Common myeloid progenitor, CD34-positive (primary cell): ENCODE measurements around the gene CYP3A4.
"Not testable (repeated sequence)": the region's sequence is repeated elsewhere in the genome, so short reads cannot be mapped to it uniquely, and the experiment has no call there.

Source experiments
- CTCF ChIA-PET: fragments of 350-600 bp; sonication (Branson Sonifier 250); formaldehyde crosslinking; loops from one replicate; lab custom pipeline; 2021; ENCODE audit warnings: antibody characterized with exemption; lab: Charles Lee
- POLR2A ChIA-PET: fragments of 350-600 bp; sonication (Branson Sonifier 250); formaldehyde crosslinking; loops from one replicate; lab custom pipeline; 2021; ENCODE audit warnings: antibody characterized with exemption; lab: Charles Lee
- DNase-seq, 3 donors: peaks; one replicate each; pipeline versions ENCODE4 v3.0.0 to v3.0.0-alpha.2; 2013
- H3K27ac ChIP-seq, 2 experiments: 1 replicate in 1 of 2; 2 replicates in 1 of 2; pipeline ENCODE4 v1.7.0; 2013; ENCODE audit warnings: inconsistent platforms in 2 of 2, low read length in 2 of 2, mild to moderate bottlenecking in 2 of 2, low read depth in 1 of 2, moderate library complexity in 1 of 2; ENCODE audit not compliant: severe bottlenecking in 2 of 2, insufficient read depth in 1 of 2, poor library complexity in 1 of 2
- H3K27me3 ChIP-seq, 5 experiments: replicated peaks in 2 of 5; 1 replicate in 3 of 5; 2 replicates in 2 of 5; pipeline versions ENCODE4 v1.6.1 to v1.7.0; 2013; ENCODE audit warnings: low read length in 4 of 5, mild to moderate bottlenecking in 2 of 5, moderate library complexity in 2 of 5, inconsistent platforms in 1 of 5; ENCODE audit not compliant: insufficient read depth in 5 of 5, control insufficient read depth in 4 of 5
- H3K36me3 ChIP-seq, 4 experiments: 1 replicate in 2 of 4; 2 replicates in 2 of 4; pipeline versions ENCODE4 v1.6.1 to v1.7.0; 2013; ENCODE audit warnings: low read length in 3 of 4, control low read depth in 1 of 4, mild to moderate bottlenecking in 1 of 4; ENCODE audit not compliant: control insufficient read depth in 4 of 4, insufficient read depth in 4 of 4
- H3K4me1 ChIP-seq, 4 experiments: 1 replicate in 3 of 4; 2 replicates in 1 of 4; pipeline versions ENCODE4 v1.6.1 to v1.7.1; 2013; ENCODE audit warnings: low read length in 3 of 4, mild to moderate bottlenecking in 3 of 4, control low read depth in 1 of 4, inconsistent platforms in 1 of 4, moderate library complexity in 1 of 4; ENCODE audit not compliant: control insufficient read depth in 4 of 4, insufficient read depth in 4 of 4; ENCODE audit errors: control extremely low read depth in 1 of 4
- H3K4me3 ChIP-seq, 7 experiments: 1 replicate in 4 of 7; 2 replicates in 3 of 7; pipeline versions ENCODE4 v1.5.1 to v1.7.0; 2013; ENCODE audit warnings: mild to moderate bottlenecking in 7 of 7, low read length in 6 of 7, moderate library complexity in 6 of 7, inconsistent platforms in 2 of 7, low read depth in 2 of 7, control low read depth in 1 of 7; ENCODE audit not compliant: insufficient read depth in 4 of 7, control insufficient read depth in 1 of 7; ENCODE audit errors: extremely low read depth in 1 of 7
- H3K9me3 ChIP-seq, 5 experiments: 1 replicate in 4 of 5; 2 replicates in 1 of 5; pipeline versions ENCODE4 v1.6.1 to v1.7.1; 2013; ENCODE audit warnings: low read length in 4 of 5, mild to moderate bottlenecking in 2 of 5, inconsistent platforms in 1 of 5, low read depth in 1 of 5, moderate library complexity in 1 of 5; ENCODE audit not compliant: control insufficient read depth in 4 of 5, insufficient read depth in 2 of 5; ENCODE audit errors: control extremely low read depth in 1 of 5
- WGBS: methylation state at CpG from one replicate; pipeline ENCODE4 v1.1.5; 2013; ENCODE audit not compliant: insufficient coverage; 5-methylcytosine and 5-hydroxymethylcytosine counted together

The CYP3A4 gene

DNA sequence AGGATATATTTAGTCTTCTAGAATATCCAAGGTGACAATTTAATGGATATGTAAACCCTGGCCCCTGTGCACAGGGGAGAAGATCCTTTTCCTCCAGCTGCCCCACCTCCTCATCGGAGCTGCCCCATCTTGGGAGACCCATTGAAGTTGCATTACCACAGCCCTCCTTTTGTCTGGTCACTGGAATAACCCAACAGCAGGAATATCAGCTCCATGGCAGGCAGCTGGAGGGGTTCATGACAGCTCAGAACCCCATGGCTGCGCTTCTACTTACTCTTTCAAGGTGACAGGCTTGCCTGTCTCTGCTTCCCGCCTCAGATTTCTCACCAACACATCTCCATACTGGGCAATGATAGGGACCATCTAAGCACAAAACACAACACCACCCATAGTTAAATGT, 14.5 kb downstream of the CYP3A4 start:
- H3K4me1 ChIP-seq, DNase-seq, H3K9me3 ChIP-seq, H3K27me3 ChIP-seq, CTCF ChIA-PET, H3K4me3 ChIP-seq, H3K36me3 ChIP-seq, POLR2A ChIA-PET, H3K27ac ChIP-seq: not testable (repeated sequence)
- no CpG with 5 or more reads among the region's 3 CpGs for WGBS

DNA sequence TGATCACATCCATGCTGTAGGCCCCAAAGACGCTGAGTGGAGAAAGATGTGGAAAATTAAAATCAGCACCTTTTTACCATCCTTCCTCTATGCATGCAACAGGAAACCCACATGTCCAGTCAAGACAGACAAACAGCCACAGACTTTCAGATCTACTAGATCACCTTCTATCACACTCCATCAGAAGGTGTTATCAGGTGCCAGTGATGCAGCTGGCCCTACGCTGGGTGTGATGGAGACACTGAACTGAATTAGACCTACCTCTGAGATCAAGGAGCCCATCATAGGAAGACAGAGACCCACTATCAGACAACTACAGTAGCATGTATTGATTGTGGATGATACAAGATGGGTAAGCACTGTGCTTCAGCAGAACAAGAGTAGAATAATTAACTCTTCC, 15.5 kb downstream of the CYP3A4 start:
- ChIA-PET CTCF (no interaction called here), POLR2A (no interaction called here)
- Histone ChIP-seq H3K27ac (no peak overlapping the region), H3K4me3 (no peak overlapping the region), H3K27me3 (peaks cover 0 to 4% (median 2%) of the 10 kb centered on the region in 5 experiments), H3K4me1 (no peaks in the 10 kb centered on the region), H3K36me3 (no peaks in the 10 kb centered on the region), H3K9me3 (no peaks in the 10 kb centered on the region)
- no peak for DNase-seq
- WGBS, result no CpG with 5 or more reads among the region's 2 CpGs

DNA sequence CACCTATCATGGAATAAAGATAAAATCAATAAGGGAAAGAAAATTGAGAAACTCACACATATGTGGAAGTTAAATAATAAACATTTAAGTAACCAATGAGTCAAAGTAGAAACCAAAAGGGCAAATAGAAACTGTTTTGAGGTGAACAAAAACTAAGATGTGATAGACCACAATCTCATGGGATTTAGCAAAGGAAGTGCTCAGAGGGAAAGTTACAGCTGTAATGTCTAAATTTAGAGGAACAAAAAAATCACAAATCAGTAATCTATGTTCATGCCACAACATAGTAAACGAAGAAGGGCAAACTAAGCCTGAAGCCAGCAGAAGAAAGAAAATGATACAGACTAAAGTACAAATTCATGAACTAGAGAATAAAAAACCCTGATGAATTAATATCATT, 16.3 kb downstream of the CYP3A4 start:
- H3K9me3 ChIP-seq, result no peaks in the 10 kb centered on the region
- no peaks in the 10 kb centered on the region for H3K4me1 ChIP-seq
- POLR2A ChIA-PET, result no interaction called here
- no CpG with 5 or more reads among the region's 1 CpG for WGBS
- H3K27me3 ChIP-seq, result peaks cover 0 to 6% (median 2%) of the 10 kb centered on the region in 5 experiments
- H3K4me3 ChIP-seq, result no peak overlapping the region
- no peaks in the 10 kb centered on the region for H3K36me3 ChIP-seq
- CTCF ChIA-PET, result no interaction called here
- peak in 1 of 3 donors; percentile 1 for DNase-seq
- H3K27ac ChIP-seq, result no peak overlapping the region

DNA sequence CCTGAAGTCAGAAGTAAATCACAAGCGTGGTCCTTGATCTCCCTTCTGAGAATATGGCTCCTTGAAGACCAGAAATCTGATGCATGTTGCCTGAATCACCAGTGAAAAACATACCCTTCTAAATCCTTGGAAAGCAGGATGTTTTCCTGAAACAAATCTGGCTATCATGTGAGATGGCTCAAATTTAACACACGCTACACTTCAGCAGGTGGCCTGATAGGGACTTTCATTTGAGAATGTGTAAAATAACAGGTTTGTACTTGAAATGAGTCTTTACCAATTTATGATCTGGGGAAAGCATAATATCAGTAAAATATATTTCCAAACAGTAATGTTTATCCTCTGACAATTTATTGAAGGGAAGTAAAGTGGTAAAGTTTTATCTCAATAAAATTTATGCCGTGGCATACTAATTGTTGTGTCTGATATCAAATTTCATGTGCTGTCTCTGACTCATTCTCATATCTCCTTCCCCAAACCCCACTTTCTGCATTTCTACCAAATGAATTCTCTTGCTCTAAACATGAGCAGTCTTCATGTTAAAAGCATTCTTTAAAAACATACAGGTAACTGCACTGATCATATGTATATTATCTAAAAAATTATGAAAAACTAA, 17.4 kb downstream of the CYP3A4 start:
- no peak overlapping the region for H3K27ac ChIP-seq
- no peak for DNase-seq
- H3K27me3 ChIP-seq, result peaks cover 0 to 6% (median 0%) of the 10 kb centered on the region in 5 experiments
- ChIA-PET POLR2A (no interaction called here), CTCF (no interaction called here)
- no peak overlapping the region for H3K4me3 ChIP-seq
- H3K4me1 ChIP-seq, result no peaks in the 10 kb centered on the region
- H3K36me3 ChIP-seq, result no peaks in the 10 kb centered on the region
- 100% methylated on average over 1 of the region's 3 CpGs for WGBS
- no peaks in the 10 kb centered on the region for H3K9me3 ChIP-seq

DNA sequence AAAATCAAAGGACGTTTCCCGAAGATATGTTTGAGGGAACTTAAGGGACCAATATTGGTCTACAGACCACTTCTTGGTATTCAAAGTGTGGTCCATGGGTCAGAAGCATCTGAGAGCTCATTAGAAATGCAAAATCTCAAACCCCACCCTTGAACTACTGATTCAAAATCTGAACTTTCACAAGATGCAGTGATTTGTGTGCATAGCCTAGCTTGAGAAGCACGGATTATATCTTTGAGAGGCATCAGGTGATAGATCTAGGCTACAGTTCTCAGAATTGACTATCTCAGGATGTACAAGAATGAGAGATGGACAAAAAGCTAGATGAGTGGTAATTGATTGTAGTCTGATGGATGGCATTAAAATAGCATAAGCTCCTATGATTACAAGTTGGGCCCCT, 19.5 kb downstream of the CYP3A4 start:
- Histone ChIP-seq H3K27ac (no peak overlapping the region), H3K9me3 (no peaks in the 10 kb centered on the region), H3K4me3 (no peak overlapping the region), H3K36me3 (no peaks in the 10 kb centered on the region), H3K27me3 (peaks cover 0 to 4% (median 0%) of the 10 kb centered on the region in 5 experiments), H3K4me1 (no peaks in the 10 kb centered on the region)
- CTCF ChIA-PET, result no interaction called here
- POLR2A ChIA-PET, result no interaction called here
- WGBS, result 94% methylated on average over 3 of the region's 3 CpGs
- DNase-seq, result no peak

DNA sequence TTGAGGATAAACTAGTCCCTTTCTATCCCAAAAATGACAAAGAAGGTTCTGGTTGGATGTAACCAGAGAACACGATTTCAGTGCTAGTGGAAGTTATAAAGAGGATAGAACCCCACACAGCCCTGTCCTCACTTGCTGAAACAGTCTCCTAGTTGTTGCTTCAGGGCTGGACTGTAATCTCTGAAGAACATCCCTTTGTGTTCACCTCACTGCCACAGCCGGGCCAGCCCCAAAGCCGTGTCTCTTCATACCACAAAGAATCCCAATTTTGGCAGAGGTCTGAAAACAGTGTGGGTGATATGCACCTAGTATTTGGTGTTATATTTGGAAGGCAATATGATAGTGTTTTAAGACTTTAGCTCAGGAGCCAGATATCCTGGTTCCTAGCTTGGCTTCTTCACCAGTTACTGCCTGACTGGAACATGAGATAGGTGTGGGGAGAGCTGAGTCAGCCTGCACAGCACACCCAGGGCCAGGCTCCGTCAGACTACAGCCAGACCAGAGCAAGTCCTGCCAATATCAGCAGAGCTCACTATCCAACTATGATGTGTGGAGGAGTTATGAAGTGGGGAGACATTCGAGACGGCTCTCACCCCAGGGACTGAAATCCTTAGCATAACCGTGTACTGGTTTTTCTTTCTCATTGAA, 21.2 kb downstream of the CYP3A4 start:
- H3K36me3 ChIP-seq, result no peaks in the 10 kb centered on the region
- H3K4me3 ChIP-seq, result no peak overlapping the region
- no peaks in the 10 kb centered on the region for H3K4me1 ChIP-seq
- 100% methylated on average over 1 of the region's 7 CpGs for WGBS
- DNase-seq, result no peak
- CTCF ChIA-PET, result no interaction called here
- H3K9me3 ChIP-seq, result no peaks in the 10 kb centered on the region
- POLR2A ChIA-PET, result no interaction called here
- no peak overlapping the region for H3K27ac ChIP-seq
- peaks cover 0 to 4% (median 0%) of the 10 kb centered on the region in 5 experiments for H3K27me3 ChIP-seq

DNA sequence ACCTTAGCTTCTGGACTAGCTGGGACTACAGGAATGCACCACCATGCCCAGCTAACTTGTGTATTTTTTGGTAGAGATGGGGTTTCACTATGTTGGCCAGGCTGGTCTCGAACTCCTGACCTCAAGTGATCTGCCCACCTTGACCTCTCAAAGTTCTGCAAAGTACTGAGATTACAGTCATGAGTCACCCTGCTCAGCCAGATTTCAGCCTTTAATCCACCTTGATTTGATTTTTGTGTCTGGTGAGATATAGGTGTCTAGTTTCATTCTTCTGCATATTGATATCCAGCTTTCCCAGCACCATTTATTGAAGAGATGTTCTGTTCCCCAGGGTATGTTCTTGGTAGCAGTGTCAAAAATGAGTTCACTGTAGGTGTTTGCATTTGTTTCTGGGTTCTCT, 28.9 kb downstream of the CYP3A4 start:
- WGBS, result no CpG with 5 or more reads among the region's 1 CpG
- CTCF ChIA-PET, result no interaction called here
- H3K36me3 ChIP-seq, result no peaks in the 10 kb centered on the region
- H3K4me3 ChIP-seq, result no peak overlapping the region
- H3K4me1 ChIP-seq, result no peaks in the 10 kb centered on the region
- DNase-seq, result no peak
- peaks cover 0 to 3% (median 0%) of the 10 kb centered on the region in 5 experiments for H3K9me3 ChIP-seq
- no peak overlapping the region for H3K27ac ChIP-seq
- POLR2A ChIA-PET, result no interaction called here
- peaks cover 5 to 28% (median 7%) of the 10 kb centered on the region in 5 experiments for H3K27me3 ChIP-seq
